Right lobe of liver (tissue), 4 donors: ENCODE measurements around the gene NTN1.

ENCODE experiments used
- POLR2A ChIP-seq: fragments of 450-650 bp; IDR thresholded peaks from one replicate; pipeline ENCODE4 v1.6.1; 2017; ENCODE audit warnings: antibody characterized with exemption, mild to moderate bottlenecking
- TF ChIP-seq, protein P1 (sequence below), 4 donors: fragments of 200-600 bp in 3 of 4; fragments of 450-650 bp in 1 of 4; IDR thresholded peaks; one replicate each; pipeline versions ENCODE4 v1.5.1 to v1.8.0; 2016 to 2022; ENCODE audit warnings: antibody characterized with exemption in 4 of 4, mild to moderate bottlenecking in 2 of 4
- donor health status: DM: no; HTN: no; CAD: no.
- donor health status: DM: no; HTN: no; CAD: no.
- donor health status: DM: no; HTN: yes; CAD: no.

DNA sequence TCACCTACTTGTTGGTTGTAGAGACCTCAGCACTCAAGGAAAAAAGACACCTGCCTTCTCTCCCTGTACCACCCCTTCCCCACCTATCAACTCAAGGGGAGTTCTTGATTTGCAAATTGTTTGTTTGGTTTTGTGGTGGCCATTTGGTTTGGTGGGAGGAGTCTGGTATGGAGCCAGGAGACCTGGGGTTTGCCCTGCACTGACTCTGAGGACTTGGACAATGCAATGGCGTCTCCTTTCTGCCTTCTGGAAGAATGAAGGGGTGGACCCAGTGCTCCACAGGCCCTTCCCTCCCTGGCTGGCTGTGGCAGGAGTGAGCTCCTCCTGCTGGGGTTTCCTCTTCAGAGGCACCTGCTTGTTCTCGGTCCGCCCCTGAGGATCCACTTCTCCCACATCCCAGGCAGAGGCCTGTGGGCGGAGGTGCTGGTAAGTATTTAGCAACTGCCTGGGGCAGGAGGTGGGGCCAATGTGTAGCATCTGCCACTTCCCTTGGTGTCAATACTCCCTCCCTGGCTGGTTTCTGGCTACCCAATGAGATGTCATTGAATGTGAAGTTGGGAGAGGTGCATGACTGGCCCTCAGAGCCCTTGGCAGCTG, 164.5 kb downstream of the NTN1 start:
- TF ChIP-seq, protein P1, sequence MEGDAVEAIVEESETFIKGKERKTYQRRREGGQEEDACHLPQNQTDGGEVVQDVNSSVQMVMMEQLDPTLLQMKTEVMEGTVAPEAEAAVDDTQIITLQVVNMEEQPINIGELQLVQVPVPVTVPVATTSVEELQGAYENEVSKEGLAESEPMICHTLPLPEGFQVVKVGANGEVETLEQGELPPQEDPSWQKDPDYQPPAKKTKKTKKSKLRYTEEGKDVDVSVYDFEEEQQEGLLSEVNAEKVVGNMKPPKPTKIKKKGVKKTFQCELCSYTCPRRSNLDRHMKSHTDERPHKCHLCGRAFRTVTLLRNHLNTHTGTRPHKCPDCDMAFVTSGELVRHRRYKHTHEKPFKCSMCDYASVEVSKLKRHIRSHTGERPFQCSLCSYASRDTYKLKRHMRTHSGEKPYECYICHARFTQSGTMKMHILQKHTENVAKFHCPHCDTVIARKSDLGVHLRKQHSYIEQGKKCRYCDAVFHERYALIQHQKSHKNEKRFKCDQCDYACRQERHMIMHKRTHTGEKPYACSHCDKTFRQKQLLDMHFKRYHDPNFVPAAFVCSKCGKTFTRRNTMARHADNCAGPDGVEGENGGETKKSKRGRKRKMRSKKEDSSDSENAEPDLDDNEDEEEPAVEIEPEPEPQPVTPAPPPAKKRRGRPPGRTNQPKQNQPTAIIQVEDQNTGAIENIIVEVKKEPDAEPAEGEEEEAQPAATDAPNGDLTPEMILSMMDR (IDR thresholded peaks at IDR 0.05): no peak
- no peak for TF ChIP-seq POLR2A
